VCaP (cell line): ENCODE data around the gene SUMF1.
"Not testable (repeated sequence)": the region's sequence is repeated elsewhere in the genome, so short reads cannot be mapped to it uniquely, and the experiment has no call there.

Source experiments
- H3K27ac ChIP-seq: fragments of 450-650 bp; 2 replicates; pipeline ENCODE4 v1.5.1; 2017
- CTCF ChIP-seq: fragments of 450-650 bp; conservative IDR thresholded peaks from 2 replicates; pipeline ENCODE4 v1.5.1; 2017; ENCODE audit warnings: mild to moderate bottlenecking, moderate library complexity

The SUMF1 gene

GRCh38 chr3:4334548-4334947 lies 132.5 kb downstream of the SUMF1 start:
- TF ChIP-seq CTCF: peak; percentile 47
- H3K27ac ChIP-seq: no peak overlapping the region

GRCh38 chr3:4332991-4333390 lies 134.1 kb downstream of the SUMF1 start:
- TF ChIP-seq CTCF: no peak
- no peak overlapping the region for H3K27ac ChIP-seq

- no peak overlapping the region for H3K27ac ChIP-seq
These were observed 134.5 kb downstream of the SUMF1 start for GRCh38 chr3:4332574-4332973.

GRCh38 chr3:4332111-4332510 lies 135.0 kb downstream of the SUMF1 start:
- no peak for TF ChIP-seq CTCF
- no peak overlapping the region for H3K27ac ChIP-seq

More at GRCh38 chr3:4332574-4332973, 134.5 kb downstream of the SUMF1 start:
- no peak for TF ChIP-seq CTCF

GRCh38 chr3:4329806-4330205 lies 137.3 kb downstream of the SUMF1 start:
- not testable (repeated sequence) for H3K27ac ChIP-seq

GRCh38 chr3:4326868-4327267 lies 140.2 kb downstream of the SUMF1 start:
- H3K27ac ChIP-seq: no peak overlapping the region
- TF ChIP-seq CTCF: no peak

GRCh38 chr3:4323246-4324027 lies 143.6 kb downstream of the SUMF1 start:
- TF ChIP-seq CTCF: no peak
- H3K27ac ChIP-seq: no peak overlapping the region

- TF ChIP-seq CTCF: no peak
These were observed 144.4 kb downstream of the SUMF1 start for GRCh38 chr3:4322635-4323034.

More at GRCh38 chr3:4322635-4323034, 144.4 kb downstream of the SUMF1 start:
- no peak overlapping the region for H3K27ac ChIP-seq
